Upper lobe of left lung (tissue), 6 donors: Measurements from ENCODE around the gene GAS2L3. TPM values are rescaled to one million over a fixed set of nuclear protein-coding genes. Genes with fewer than 3 reads are reported as not detected.
A peak's percentile ranks its signal among the peaks of the same experiment; 100 is the strongest.
"Not testable (repeated sequence)": the region's sequence is repeated elsewhere in the genome, so short reads cannot be mapped to it uniquely, and the experiment has no call there.

Source experiments
- ATAC-seq, 2 donors: fragments of 200-7000 bp; cut with Tn5 transposase; one replicate each; pipeline ENCODE4 v1.9.1; 2022; ENCODE audit warnings: mild to moderate bottlenecking in 2 of 2, moderate library complexity in 2 of 2; ENCODE audit not compliant: low FRiP score in 2 of 2
- DNase-seq, 2 donors: peaks; one replicate each; pipeline ENCODE4 v3.0.0-alpha.2; 2019 to 2020
- H3K27ac ChIP-seq, 4 donors: fragments of 200-600 bp; sonication (generic); one replicate each; pipeline ENCODE4 v1.5.1; 2016 to 2019
- H3K27me3 ChIP-seq, 4 donors: fragments of 200-600 bp; sonication (generic); one replicate each; pipeline ENCODE4 v1.5.1; 2017 to 2019
- H3K36me3 ChIP-seq, 4 donors: fragments of 200-600 bp; sonication (generic); one replicate each; pipeline ENCODE4 v1.5.1; 2016 to 2019
- H3K4me1 ChIP-seq, 4 donors: fragments of 200-600 bp; sonication (generic); one replicate each; pipeline ENCODE4 v1.5.1; 2018 to 2019
- H3K4me3 ChIP-seq, 4 donors: fragments of 200-600 bp; sonication (generic); one replicate each; pipeline ENCODE4 v1.5.1; 2017 to 2019; ENCODE audit warnings: mild to moderate bottlenecking in 2 of 4, moderate library complexity in 1 of 4
- H3K9me3 ChIP-seq, 4 donors: fragments of 200-600 bp; sonication (generic); one replicate each; pipeline ENCODE4 v1.5.1; 2018 to 2019
- CTCF ChIP-seq, 6 experiments: fragments of 450-650 bp in 4 of 6; fragments of 200-600 bp in 2 of 6; sonication (generic) in 2 of 6; IDR thresholded peaks; one replicate each; pipeline ENCODE4 v1.5.1; 2016 to 2019; ENCODE audit warnings: antibody characterized with exemption in 6 of 6
- EP300 ChIP-seq, 4 donors: sonication (generic); formaldehyde crosslinking; IDR thresholded peaks; one replicate each; pipeline ENCODE4 v1.5.1; 2017; ENCODE audit warnings: antibody characterized with exemption in 4 of 4, control low read depth in 2 of 4
- POLR2A ChIP-seq, 4 donors: fragments of 450-650 bp; IDR thresholded peaks; one replicate each; pipeline ENCODE4 v1.5.1; 2016 to 2017; ENCODE audit warnings: antibody characterized with exemption in 4 of 4, mild to moderate bottlenecking in 2 of 4
- POLR2AphosphoS5 ChIP-seq, 2 donors: sonication (generic); formaldehyde crosslinking; IDR thresholded peaks; one replicate each; pipeline ENCODE4 v1.5.1; 2017; ENCODE audit warnings: antibody characterized with exemption in 2 of 2
- WGBS, 2 donors: methylation state at CpG; one replicate each; pipeline ENCODE4 v1.1.5; 2017 to 2018; 5-methylcytosine and 5-hydroxymethylcytosine counted together
- total RNA-seq, 6 donors: library from RNA; depleted of rRNA in 4 of 6; stranded (reverse); fragments of >200 nt in 4 of 6; gene quantifications; one replicate each; pipeline versions ENCODE4 v1.1.0 to v1.2.1, GENCODE V29; 2016 to 2021
- donor health status: DM: no; HTN: no; CAD: no; lungs with moderate emphysema.
- donor health status: DM: no; HTN: yes; CAD: no; lungs with severe emphysema.

GAS2L3 gene
- total RNA-seq, 6 donors from 2014 or later: 5.9 to 21.0 (median 14.4) TPM

GRCh38 chr12:100601626-100602025 is 28.1 kb downstream of the GAS2L3 start:
- Histone ChIP-seq H3K36me3 (no peaks in the 10 kb centered on the region), H3K4me1 (no peaks in the 10 kb centered on the region), H3K27me3 (no peaks in the 10 kb centered on the region), H3K4me3 (no peak overlapping the region), H3K9me3 (no peaks in the 10 kb centered on the region), H3K27ac (no peak overlapping the region)
- TF ChIP-seq POLR2A (IDR thresholded peaks at IDR 0.05) (no peak), CTCF (IDR thresholded peaks at IDR 0.05) (no peak), POLR2AphosphoS5 (IDR thresholded peaks at IDR 0.05) (no peak), EP300 (IDR thresholded peaks at IDR 0.05) (no peak)
- WGBS, 2 donors: 69 to 78% methylated on average over 1 of the region's 1 CpG
- ATAC-seq: no peak
- DNase-seq: no peak

GRCh38 chr12:100602997-100603396 is 29.5 kb downstream of the GAS2L3 start:
- WGBS, 2 donors: 73 to 78% methylated on average over 1 of the region's 1 CpG
- peak in 1 of 2 donors; percentile 12 for ATAC-seq

GRCh38 chr12:100608776-100609175 is 35.3 kb downstream of the GAS2L3 start:
- no peaks in the 10 kb centered on the region for H3K4me1 ChIP-seq
- ATAC-seq (peak in 1 of 2 donors; percentile 78), DNase-seq (peak in 1 of 2 donors; percentile 33)
- WGBS, 2 donors: 64 to 86% methylated on average over 1 of the region's 1 CpG
- no peak for TF ChIP-seq CTCF (IDR thresholded peaks at IDR 0.05)
- no peak for TF ChIP-seq POLR2AphosphoS5 (IDR thresholded peaks at IDR 0.05)
- TF ChIP-seq POLR2A (IDR thresholded peaks at IDR 0.05): no peak
- TF ChIP-seq EP300 (IDR thresholded peaks at IDR 0.05): no peak
- no peak overlapping the region for H3K4me3 ChIP-seq
- no peaks in the 10 kb centered on the region for H3K27me3 ChIP-seq
- H3K9me3 ChIP-seq: no peaks in the 10 kb centered on the region
- H3K27ac ChIP-seq: no peak overlapping the region
- H3K36me3 ChIP-seq: no peaks in the 10 kb centered on the region

More at GRCh38 chr12:100602997-100603396, 29.5 kb downstream of the GAS2L3 start:
- not testable (repeated sequence) for DNase-seq, H3K36me3 ChIP-seq, H3K27me3 ChIP-seq, H3K4me3 ChIP-seq, H3K4me1 ChIP-seq, H3K27ac ChIP-seq, H3K9me3 ChIP-seq

DNA sequence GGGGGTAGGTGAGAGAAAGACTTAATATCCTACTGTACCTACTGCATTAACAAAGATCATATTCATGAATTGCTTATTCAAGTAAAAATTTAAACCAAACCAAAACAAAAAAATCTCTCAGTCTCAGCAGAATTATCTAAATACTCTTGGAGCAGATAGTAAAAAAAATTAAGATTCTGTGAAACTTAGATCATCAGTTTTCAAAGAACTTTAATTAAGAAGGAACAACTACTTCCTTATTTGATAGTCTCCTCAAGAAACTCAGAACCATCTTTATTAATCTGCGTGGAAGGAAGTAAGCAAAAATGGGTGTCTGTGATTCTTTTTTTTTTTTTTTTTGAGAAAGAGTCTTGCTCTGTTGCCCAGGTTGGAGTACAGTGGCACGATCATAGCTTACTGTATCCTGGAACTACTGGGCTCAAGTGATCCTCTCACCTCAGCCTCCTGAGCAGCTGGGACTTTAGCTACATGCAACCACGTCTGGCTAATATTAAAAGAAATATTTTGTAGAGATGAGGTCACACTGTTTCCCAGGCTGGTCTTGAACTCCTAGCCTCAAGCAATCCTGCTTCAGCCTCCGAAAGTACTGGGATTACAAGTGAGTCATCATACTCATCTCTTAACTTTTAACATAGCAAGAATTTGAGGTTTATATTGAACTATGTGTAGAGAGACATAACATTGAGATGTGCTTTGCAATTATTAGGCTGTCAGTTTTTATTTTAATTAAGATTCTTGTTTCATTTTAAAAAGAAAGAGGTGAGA is 37.4 kb downstream of the GAS2L3 start:
- Histone ChIP-seq H3K36me3 (no peaks in the 10 kb centered on the region), H3K4me3 (no peak overlapping the region), H3K4me1 (no peaks in the 10 kb centered on the region), H3K27ac (no peak overlapping the region), H3K9me3 (no peaks in the 10 kb centered on the region), H3K27me3 (no peaks in the 10 kb centered on the region)
- TF ChIP-seq EP300 (IDR thresholded peaks at IDR 0.05): no peak
- no peak for TF ChIP-seq POLR2A (IDR thresholded peaks at IDR 0.05)
- no peak for TF ChIP-seq POLR2AphosphoS5 (IDR thresholded peaks at IDR 0.05)
- no peak for TF ChIP-seq CTCF (IDR thresholded peaks at IDR 0.05)
- no peak for ATAC-seq
- no peak for DNase-seq
- WGBS, 2 donors: 71 to 86% methylated on average over 4 of the region's 4 CpGs

DNA sequence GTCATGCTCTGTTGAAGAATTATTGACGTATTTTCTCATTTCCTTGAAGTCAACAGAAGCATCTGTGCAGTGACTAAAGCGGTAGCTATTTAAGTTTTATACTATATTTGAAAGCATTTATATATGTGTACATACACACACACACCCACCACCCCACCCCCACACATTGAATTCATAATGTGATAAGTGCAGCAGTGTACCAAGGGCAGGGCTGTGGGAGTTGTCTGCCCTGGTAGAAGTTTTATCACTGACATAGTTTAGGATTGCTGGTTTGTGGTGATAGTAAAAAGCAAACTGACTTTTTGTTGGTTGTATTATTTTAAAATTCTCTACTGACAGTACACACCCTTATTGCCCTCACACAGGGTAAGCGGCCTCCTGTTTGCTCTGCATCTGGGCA is 39.1 kb downstream of the GAS2L3 start:
- H3K27ac ChIP-seq: no peak overlapping the region
- no peaks in the 10 kb centered on the region for H3K27me3 ChIP-seq
- no peak for ATAC-seq
- TF ChIP-seq EP300 (IDR thresholded peaks at IDR 0.05) (no peak), POLR2A (IDR thresholded peaks at IDR 0.05) (no peak), POLR2AphosphoS5 (IDR thresholded peaks at IDR 0.05) (no peak), CTCF (IDR thresholded peaks at IDR 0.05) (no peak)
- no peak overlapping the region for H3K4me3 ChIP-seq
- 94 to 97% methylated on average over 3 of the region's 3 CpGs for WGBS, 2 donors
- no peaks in the 10 kb centered on the region for H3K4me1 ChIP-seq
- H3K9me3 ChIP-seq: no peaks in the 10 kb centered on the region
- H3K36me3 ChIP-seq: no peaks in the 10 kb centered on the region
- no peak for DNase-seq
